NCI-H748 treated with DMSO at 0.1 percent for 48 hours (cell line): ENCODE data around the gene NPSR1.
"Not testable (repeated sequence)": the region's sequence is repeated elsewhere in the genome, so short reads cannot be mapped to it uniquely, and the experiment has no call there.

ENCODE experiments used
- DNase-seq: peaks from one replicate; lab custom pipeline; 2025; lab: John Stamatoyannopoulos, UW

Gene NPSR1, protein sequence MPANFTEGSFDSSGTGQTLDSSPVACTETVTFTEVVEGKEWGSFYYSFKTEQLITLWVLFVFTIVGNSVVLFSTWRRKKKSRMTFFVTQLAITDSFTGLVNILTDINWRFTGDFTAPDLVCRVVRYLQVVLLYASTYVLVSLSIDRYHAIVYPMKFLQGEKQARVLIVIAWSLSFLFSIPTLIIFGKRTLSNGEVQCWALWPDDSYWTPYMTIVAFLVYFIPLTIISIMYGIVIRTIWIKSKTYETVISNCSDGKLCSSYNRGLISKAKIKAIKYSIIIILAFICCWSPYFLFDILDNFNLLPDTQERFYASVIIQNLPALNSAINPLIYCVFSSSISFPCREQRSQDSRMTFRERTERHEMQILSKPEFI

DNA sequence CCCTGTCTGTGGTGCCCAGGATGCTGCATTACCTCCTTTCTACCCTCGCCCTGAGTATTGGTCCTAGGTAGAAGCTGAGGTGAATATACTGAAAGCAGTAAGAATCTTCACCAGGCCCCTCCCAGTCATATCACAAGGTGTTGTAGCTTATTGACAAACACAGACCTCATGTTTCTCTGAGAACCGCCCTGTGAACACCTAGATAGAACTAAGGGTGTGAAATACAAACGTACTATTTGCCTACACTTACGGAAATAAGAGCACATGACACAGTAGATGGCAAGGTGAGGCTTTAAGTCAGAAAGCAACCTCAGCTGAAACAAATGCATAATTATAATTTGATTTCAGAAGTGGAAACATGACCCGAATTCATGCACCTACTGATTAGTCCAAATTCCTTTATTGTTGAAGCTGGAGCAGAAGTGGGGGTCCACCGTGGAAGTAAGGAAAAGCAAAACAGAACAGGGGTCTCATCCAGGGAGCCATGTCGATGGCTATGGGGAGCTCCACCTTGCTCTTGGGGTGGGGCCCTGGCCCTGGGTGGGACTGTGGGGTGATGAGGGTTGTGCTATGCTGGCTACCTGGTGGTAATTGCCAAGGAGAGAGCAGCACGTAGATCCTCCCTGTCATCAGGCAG, at the start of gene NPSR1:
NPSR1 (plus strand) TSS at position 587 of the 637 bp plus-strand sequence. CDS start 195 bp downstream, outside the sequence.
- no peak for DNase-seq

DNA sequence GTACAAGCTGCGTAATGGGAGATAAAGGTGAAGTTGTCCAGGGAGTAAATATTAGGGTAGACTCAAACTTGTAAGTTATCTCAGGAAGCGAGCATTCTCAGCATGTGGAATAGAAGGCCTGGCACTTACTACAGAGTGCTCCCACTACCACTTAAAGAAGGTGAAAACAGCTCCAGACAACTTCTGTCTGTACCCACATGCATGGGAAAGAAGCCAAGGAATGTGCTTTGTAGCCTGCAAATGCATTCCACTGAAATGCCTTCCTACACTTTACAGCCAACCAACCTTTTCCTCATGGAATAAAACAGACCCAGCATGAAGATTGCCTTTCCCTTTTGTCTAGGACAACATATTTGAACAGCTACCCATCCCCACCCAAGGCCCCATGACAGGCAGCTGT, 45.4 kb upstream of the NPSR1 start:
- DNase-seq = no peak

DNA sequence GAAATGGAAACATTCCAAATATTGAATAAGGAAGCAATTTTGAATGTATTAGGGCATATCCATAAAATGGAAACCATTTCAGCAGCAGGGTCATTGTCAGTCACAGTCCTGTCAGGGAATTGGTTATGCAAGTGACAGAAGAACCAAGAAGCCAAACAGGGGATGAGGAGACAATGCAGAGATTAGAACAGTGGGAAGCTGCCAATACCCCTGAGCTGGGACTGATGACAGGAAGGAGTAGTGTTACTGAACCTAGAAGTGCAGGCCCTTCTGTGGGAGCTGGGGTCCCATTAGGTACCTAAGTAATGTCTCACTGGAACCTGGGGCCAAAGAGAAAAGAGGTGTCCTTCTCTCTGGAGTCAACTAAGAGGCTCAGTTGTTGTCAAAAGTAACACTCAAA, 37.6 kb upstream of the NPSR1 start:
- no peak for DNase-seq

DNA sequence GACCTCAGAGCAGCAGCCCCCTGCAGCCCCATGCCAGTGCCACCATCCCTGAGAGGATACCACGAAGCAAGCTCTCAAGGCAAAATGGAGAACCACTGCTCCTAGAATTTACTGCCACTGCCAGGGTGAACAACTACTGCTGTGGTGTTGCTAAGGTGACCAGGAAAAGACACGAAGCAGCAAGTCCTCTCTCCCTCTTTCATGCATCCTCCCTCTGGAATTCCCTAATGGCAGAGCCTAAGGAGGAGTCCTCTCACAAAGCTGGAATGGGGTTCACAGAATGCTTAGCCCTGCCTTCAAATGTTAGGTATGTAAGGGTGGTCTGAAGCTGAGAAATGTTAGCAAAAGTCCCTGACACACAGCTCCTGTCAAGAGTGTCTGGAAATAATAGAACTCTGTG, 35.8 kb upstream of the NPSR1 start:
- no peak for DNase-seq

DNA sequence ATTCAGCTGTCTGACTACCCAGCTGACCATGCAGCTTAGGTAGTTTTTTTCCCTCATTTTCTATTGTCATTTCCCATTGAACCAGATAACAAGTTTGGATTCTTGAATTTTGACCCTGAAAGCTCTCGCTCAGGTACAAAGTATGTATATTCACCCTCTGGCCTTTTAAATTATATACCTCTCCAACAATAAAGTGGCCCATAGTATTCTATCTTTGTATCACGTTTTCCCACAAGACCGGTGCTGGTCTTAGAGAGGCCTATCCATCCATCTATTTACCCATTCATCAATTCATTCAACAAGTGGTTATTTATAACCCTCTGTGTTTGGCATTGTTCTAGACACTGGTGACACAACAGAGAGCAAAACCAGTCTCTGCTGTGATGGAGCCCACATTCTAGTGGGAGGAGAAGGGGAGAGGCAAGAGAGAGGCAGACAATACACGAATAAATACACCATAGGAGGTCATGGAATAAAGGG, 35.2 kb upstream of the NPSR1 start:
- DNase-seq = no peak

DNA sequence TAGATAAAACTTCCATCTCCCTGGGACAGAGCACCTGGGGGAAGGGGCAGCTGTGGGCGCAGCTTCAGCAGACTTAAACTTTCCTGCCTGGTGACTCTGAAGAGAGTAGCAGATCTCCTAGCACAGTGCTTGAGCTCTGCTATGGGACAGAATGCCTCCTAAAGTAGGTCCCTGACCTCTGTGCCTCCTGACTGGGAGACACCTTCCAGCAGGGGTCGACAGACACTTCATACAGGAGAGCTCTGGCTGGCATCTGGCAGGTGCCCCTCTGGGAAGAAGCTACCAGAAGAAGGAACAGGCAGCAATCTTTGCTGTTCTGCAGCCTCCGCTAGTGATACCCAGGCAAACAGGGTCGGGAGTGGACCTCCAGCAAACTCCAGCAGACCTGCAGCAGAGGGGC, 29.4 kb upstream of the NPSR1 start:
- not testable (repeated sequence) for DNase-seq

DNA sequence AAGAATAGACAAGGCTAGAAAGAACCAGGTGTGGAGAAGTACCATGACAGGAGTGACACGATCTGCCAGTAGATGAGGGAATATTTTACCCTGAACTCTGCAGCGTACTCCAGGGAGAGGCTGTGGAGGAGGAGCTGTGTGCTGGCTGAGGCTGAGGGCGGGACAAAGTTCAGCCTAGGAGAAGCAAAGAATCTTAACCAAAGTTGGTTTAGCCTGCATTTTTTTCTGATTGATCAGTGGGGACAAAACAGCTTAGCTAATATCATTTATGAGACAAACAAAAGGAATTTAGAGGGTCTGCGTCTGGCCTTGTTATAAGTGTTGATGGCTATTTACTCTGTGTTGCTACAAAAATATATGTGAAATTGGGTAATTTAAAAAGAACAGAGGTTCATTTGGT, 5.2 kb upstream of the NPSR1 start:
- DNase-seq = no peak

DNA sequence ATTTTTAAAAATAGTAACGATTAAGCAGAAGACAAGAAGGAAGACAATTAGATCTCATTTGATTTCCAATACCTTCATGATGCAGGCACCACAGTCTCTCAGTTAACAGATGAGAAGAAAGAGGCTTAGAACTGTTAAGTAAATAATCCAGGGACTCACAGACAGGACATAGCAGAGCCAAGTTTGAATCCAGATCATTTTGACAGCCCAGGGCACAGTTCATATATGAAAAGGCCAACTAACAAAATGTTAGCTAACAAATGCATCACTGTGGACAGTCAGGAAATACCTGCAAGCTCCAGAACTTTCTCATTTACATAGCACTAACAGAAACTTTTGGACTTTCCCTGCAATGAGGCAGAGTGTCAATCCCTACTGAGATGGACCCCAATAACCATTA, 4.2 kb upstream of the NPSR1 start:
- DNase-seq = no peak

DNA sequence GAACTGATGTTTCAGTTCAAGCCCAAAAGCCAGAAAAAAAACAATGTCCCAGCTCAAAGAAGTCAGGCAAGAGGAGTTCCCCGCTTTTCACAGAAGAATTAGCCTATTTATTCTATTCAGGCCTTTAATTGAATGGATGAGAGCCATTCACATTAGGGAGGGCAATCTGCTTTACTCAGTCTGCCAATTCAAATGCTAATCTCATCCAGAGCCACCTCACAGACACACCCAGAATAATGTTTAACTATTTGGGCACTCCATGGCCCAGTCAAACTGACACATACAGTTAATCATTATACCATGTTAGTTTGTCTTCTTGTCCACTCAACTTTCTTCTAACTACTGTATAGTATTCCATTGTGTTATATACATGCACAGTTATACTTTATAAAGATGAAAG, 2.6 kb upstream of the NPSR1 start:
- DNase-seq = no peak

DNA sequence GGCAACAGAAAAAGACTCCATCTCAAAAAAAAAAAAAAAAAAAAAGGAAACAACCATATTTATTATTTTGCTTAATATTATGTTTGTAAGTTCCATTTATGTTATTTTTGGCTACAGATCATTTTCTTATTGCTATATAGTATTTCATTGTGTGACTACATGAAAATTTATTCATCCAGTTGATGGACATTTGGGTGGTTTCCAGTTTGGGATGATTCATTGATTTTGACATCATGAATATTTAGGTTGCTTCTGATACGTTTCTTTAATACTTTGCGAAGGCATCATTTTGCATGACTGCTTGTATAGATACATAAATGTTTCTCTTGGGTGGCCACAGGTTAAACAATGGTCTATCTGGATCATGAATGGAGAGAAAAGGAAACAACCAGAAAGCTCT, 2.0 kb upstream of the NPSR1 start:
- no peak for DNase-seq

DNA sequence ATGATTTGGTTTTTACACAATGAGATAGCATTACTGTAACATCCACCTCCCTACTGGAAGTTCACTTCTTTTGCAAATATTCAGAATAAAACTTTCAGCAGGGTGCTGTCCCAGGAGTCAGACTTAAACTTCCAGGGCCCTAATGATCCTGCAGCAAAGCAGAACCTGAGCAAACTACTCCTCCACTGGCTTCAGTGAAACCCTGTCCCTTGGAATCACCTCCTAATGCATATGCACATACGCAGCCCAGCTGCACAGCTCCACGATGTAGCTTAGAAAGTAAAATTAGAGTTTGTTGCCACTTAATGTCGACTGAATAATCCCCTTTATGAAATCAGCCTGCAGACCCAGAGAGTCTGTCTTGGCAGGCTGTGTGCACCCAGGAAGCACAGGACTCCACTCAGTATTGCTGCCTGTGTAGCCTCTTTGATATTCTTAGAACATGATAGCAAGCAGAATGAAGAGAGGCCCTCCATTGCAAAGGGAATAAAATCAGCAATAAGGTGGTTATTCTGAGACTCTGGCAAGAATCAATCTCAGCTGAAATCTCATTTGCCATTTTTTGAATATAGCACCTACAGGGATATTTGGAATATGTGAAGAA, 1.6 kb downstream of the NPSR1 start:
- DNase-seq = no peak

DNA sequence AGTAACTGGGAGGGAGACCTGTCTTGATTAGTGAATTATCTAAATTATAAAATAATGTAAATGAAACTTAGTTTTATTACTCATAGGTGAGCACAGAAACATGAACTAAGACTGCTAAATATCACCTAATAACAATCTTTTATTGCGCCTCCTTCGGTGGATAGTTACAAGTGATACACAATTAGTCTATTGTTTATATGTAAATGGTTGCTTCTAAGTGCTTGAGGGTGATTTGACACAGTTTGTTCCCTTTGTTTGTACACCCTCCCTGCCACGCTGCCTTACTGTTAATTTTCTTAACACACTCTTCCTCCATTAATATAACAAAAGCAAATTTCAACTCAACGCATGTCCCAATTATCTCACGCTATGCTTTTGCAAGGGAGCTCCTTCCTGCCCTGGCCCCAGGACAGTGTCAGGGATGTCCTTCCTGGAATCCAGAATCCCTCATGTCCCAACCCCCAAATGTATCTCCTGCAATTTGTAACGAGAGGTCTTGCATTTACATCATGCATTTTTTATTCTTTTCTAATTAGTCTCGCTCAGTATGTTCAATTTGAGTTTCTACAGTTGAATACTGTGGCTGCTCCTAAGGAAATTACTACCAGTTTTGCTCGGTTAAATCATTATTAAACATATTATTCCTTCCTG, 4.2 kb downstream of the NPSR1 start:
- no peak for DNase-seq

DNA sequence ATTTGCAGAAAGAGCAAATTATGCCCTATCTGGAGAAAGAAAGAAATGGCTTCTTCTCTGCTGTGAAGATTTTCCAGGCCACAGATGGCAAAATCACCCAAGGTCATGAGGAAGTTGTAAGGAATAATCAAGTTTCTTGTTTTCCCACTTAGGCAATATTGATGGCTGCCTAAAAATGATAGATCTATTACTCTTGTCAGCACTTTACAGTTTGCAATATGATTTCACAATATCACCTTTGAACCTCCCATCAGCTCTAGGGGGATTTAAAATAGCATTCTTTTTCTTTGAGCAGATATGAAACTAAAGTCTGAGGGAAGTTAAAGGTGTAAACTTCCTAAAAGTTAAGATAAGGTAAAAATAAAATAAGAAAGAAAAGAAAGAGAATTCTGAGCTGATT, 6.7 kb downstream of the NPSR1 start:
- DNase-seq = no peak

DNA sequence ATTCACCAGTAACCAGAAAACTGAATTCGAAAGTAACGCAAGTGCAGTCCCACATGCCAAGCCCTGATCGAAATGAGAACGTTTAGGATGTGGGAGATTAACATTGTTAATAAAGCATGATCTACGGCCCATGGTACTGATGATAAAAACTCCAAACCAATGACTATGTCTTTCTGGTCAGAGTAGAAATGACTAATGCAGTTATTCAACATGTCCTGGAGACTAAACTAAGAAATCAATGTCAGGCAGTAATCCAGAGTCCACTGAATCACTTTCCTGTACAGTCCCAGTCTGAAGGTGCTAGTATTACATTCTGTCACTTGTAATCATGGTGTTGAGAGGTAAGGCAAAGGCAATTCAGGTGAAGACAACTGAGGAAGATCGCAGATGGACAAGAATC, 14.4 kb downstream of the NPSR1 start:
- no peak for DNase-seq

DNA sequence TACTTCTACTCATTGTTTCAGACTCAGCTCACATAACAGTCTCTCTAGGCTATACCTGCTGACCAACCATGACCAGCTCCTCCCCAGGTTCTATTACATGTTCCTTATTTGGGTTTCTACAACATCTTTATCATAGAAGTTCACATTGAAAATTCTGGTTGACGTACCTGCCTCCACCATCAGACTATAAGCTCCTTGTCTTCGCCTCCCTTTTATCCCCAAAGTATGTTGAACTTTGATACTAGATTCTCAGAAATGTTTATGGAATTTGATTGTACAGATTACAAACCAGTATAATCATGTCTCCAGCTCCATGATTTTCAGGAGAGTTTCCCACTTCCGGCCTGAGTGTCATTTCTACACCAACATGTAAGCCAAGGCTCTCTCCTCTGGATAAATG, 15.0 kb downstream of the NPSR1 start:
- DNase-seq = no peak

DNA sequence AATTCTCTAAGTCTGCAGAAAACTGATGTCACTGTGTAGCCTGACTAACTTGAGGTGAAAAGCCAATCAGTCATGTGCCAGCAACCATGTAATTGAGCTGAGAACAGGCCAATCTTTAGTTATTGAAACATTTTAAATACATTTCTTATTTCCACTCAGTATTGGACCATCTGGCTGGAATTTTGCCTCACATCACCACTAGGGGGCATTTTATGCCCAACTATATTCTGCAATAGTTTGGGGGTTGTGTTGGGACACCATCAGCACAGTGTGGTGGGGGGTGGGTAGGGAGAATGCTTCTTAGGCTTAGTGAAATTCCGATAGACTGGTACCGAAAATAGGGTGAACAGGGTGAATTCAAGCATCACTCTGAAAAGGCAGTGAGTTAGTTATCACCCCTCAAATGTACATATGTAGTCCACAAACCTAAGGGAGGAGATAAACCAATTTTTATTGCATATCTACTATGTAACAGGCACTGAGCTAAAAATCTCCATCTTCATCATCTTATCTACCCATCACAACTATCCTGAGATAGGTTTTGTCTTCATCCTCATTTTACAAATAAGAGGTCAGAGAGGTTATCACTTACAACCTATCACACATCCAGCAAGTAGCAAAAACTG, 17.8 kb downstream of the NPSR1 start:
- no peak for DNase-seq

DNA sequence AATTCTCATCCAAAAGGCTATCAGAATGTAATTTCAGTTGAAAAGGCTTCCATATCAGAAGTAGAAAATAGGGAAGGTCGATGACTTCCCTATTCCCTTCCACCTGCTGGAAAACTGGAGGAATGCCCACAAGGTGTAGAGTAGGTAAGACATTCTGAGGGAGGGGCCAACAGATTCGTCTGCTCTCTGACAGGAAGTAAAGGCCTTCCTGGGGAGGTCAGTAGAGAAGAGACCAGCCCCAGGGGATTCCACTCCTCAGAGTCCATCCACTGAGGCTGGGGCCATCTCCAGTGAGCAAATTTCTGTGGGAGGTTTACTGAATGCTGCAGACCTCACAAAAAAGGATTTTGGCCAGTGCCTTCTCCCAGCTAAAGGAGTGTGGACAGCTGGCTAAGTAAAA, 19.5 kb downstream of the NPSR1 start:
- no peak for DNase-seq

DNA sequence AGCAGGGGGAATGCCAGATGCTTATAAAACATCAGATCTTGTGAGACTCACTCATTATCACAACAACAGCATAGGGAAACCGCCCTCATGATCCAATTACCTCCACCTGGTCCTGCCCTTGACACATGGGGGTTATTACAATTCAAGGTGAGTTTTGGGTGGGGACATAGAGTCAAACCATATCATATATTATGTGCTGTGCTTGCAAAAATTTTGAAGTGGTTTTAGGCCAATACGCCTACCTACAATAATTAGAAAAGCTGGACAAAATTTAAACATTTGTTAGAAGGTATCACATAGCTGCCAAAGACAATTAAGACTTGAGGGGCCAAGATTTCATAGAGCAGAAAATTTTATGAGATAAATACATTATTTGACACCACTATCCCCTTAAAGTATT, 29.5 kb downstream of the NPSR1 start:
- DNase-seq = no peak

DNA sequence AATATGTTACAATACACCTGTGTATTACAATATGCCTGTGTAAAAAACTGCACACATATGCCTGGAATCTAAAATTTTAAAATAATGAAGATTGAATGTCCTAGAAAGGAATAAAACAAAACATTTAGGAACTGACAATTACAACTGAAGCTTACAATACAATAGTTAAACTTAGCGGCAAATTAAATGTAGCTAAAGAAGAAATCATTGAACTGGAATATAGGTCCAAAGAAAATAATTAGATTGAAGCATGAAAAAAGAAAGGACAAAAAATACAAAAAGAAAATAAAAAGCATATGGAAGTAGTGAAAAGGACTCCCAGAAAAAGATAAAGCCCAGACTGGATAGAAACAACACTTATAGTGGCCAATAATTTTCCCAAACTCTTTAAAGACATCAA, 38.4 kb downstream of the NPSR1 start:
- no peak for DNase-seq

DNA sequence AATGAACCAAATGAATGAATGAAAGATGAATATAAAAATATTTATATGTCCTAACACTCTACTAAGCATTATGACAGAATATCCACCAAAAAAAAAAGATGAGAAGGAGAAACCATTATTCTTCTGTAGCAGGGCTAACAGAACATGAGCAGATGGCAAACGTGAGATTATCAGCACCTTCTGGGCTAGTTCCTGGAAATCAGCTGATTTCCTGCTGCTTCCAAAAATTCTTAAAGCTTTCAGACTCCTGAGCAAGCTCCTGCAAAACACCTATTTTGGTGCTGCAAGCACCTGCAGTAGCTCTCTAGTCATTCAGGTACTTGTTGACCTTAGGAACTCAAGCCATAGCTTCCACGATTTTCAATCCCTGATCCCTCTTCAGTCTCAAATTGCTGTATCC, 51.8 kb downstream of the NPSR1 start:
- no peak for DNase-seq

DNA sequence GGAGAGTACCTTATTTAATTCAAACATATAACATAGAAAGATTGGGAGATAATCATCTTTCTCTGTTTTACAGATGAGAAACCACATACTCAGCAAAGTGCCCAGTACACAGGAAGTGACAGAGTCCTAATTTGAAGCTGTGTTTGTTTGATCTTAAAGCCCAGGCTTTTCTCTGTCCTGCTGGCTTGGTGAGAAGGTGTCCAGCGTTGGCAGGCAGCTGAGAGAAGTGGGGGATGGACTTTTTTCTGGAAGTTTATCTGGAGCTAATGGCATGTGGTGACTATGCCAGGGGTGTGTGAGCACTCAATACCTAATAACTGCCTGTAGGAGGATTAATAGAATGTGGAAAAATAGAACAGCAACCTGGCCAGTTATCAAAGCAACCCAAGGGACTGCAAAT, 60.8 kb downstream of the NPSR1 start:
- no peak for DNase-seq

DNA sequence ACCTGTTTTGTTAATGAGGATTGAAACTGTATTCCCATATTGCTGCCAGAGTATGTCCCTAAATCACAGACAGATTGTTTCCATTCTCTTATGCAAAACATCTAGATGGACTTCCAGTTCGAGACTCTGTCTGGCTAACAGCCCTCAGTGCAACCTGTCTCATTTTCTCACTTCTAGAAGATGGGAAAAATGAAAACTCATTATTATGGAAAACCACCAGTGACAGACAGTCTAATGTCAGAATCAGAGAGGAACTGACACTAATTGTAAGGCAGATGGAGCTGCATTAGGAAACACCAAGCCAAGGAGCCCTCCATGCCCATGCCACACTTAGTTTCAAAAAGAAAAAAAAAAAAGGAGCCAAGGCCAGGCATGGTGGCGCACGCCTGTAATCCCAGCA, 61.6 kb downstream of the NPSR1 start:
- no peak for DNase-seq
